H1 (cell line): ENCODE data around the gene FGGY. TPM values are rescaled to one million over a fixed set of nuclear protein-coding genes. Genes with fewer than 3 reads are reported as not detected.

ENCODE experiments used
- BACH1 ChIP-seq: IDR thresholded peaks from 2 replicates; pipeline ENCODE4 v1.6.1; 2012; ENCODE audit warnings: low read length, improper control_type of control experiment
- polyA plus RNA-seq, 7 experiments: library from polyadenylated mRNA; depleted of rRNA in 3 of 7; stranded (reverse) in 5 of 7; unstranded in 2 of 7; fragments of >200 nt in 5 of 7; fragments of 200-250 nt in 2 of 7; gene quantifications; 1 replicate in 5 of 7; 2 replicates in 1 of 7; 4 replicates in 1 of 7; pipeline versions ENCODE4 v1.2.1 to v1.2.3, GENCODE V29; 2011 to 2013; ENCODE audit warnings: missing spikeins in 2 of 7, mixed read lengths in 2 of 7
- total RNA-seq: library from RNA; stranded (reverse); fragmentation: NEBNext Ultra II Directional; extraction: Animal tissue kit (Norgen Biotek cat#: 25700); gene quantifications from 2 replicates; pipeline ENCODE4 v1.2.1, GENCODE V29; 2021

Gene FGGY
- total and polyA plus RNA-seq, 2 of the 8 experiments (the other 6 are each of a cell fraction or from before 2014, with no cell fraction given), result 10.3 to 12.5 TPM

DNA sequence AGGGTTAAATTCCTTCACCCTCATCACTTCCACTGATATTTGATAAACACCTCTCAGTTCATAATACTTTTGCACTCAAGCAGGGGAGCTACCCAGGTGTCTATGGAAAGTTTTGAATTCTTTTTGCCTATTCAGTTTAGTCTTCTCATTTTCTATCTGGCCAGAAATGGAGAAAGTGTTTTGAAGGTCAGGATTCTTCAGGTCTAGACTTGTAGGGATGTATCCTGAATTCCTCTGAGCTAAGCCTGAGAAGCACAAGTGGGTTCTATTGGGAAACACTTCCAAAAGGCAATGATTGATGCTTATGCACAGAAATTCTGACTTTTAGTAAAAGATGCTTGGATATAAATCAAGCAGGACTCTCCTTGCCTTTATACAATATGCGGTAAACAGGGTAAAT lies 300.1 kb downstream of the FGGY start (continued):
- no peak for TF ChIP-seq BACH1
- TF ChIP-seq, all 59 proteins: peak for 0
